T follicular helper cell (primary cell): ENCODE results near the gene GJB6.

ENCODE experiments used
- DNase-seq: peaks from one replicate; pipeline ENCODE4 v3.0.0-alpha.2; 2020; ENCODE audit warnings: low read depth

The GJB6 gene

DNA sequence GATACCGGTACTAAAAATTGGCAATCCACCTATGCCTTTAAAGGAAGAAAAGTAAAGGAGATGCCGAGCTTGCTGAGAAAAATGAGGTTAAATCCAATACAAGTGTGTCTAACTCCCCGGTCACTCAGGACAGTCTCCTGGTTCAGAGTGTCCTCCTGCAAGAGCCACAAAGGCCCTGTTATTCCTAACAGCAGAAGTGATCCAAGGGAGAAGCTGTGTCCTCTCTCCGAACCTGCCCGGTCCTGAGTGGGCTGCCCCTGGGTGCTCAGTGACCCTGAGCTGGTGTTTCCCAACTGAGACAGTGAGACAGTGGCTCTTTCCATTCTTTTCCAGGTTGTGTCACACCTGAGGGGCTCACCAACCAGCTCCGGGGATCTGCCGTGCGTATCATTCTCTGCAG, 4.8 kb downstream of the GJB6 start:
- no peak for DNase-seq

DNA sequence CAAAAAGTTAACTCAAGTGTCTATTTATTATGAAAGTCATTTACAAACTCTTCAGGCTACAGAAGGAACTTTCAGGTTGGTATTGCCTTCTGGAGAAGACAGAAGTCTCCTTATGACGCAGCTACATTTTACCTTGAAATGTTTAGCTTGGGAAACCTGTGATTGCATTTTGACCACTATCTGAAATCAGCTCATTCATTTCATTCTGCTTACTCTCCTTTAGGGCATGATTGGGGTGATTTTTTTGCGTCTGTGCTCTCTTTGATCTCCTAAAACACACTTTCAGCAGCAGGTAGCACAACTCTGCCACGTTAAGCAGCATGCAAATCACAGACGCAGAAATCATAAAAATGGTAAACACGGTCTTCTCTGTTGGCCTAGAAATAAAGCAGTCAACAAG, 9.6 kb downstream of the GJB6 start:
- DNase-seq = no peak

DNA sequence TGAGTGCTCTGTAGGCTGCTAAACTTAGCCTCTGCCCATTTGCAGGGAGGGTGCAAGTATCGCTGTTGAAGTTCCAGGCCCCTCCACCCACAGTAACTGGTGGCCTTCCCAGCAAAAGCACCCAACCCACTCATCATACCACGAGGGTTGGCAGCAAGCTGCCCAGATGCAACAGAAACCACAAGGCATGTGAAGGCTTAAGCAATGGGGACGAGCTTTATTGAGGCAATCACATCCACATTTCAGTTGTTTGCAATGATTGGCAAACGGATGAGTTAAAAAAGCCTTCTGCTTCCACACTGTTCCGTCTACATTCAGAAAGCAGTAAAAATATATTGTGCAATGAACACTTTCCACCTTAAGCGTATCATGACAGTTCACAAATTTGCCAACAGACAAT, 10.3 kb downstream of the GJB6 start:
- no peak for DNase-seq

DNA sequence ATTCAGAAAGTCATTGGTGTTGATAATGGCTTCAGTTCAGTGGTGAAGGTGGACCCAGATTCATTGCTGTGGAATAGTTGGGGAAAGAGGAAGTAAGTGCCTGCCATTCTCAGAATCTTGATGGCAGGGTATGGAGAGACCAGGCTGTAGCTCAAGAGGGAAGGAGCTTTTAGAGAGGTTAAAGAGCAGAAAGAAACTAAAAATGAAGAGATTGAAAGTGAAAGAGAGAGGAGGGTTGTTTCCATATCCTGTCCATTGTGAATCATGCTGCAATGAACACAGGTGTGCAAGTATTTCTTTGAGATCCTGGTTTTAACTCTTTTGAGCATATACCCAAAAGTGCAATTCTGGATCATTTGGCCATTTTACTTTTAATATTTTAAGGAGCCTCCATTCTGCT, 12.5 kb downstream of the GJB6 start:
- DNase-seq = no peak

DNA sequence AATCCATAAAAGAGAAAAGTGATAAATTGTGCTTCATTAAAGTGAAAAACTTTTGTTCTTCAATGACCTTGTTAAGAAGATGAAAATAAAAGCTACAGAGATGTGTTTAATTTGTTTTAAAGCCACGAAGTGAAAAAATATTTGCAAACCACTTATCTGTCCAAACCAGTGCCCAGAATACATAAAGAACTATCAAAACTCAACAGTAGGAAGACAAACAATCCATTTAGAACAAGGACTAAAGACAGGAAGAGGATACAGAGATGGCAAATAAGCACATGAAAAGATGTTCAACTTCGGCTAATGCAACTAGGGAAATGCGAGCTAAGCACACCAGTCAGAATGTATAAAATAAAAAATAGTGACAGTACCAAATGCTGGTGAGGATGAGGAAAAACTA, 15.0 kb downstream of the GJB6 start:
- no peak for DNase-seq

DNA sequence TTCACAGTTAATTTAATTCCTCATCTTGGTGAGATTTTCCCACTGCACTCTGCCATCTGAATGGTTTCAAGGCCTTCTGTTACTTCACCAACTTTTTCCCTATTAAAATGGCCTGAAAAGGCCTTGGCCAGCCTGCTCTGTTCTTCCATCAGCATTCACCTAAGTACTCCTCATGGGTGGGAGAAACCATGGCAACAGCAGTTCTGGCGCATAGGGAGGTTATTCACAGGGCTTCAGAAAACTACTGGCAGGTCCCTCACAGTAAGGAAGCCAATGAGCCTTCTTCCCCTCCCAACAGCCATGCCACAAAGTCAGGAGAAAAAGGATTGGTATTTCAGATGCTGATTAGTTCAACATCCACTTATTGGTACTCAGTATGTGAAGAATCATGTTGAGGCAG, 22.2 kb downstream of the GJB6 start:
- DNase-seq = no peak

DNA sequence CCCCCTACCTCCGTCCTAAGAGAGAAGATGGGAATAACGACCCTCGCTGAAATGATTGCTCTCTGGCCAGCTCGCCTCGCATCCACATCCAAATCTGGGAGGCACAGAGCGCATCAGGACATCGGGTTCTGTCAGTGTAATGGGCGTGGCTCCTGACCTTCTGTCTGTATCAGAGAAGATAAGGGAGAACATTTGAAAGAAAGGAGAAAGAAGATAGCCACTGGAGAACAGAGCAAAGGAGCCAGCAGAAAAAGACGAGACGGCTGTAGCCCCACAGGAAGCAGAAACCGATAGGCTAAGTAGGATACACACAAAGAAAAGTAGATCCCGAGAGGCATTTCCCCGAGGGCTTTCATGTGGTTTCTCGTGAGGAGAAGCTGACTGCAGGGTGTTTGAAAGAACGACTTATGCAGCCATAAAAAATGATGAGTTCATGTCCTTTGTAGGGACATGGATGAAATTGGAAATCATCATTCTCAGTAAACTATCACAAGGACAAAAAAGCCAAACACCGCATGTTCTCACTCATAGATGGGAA, 25.4 kb downstream of the GJB6 start:
- no peak for DNase-seq

DNA sequence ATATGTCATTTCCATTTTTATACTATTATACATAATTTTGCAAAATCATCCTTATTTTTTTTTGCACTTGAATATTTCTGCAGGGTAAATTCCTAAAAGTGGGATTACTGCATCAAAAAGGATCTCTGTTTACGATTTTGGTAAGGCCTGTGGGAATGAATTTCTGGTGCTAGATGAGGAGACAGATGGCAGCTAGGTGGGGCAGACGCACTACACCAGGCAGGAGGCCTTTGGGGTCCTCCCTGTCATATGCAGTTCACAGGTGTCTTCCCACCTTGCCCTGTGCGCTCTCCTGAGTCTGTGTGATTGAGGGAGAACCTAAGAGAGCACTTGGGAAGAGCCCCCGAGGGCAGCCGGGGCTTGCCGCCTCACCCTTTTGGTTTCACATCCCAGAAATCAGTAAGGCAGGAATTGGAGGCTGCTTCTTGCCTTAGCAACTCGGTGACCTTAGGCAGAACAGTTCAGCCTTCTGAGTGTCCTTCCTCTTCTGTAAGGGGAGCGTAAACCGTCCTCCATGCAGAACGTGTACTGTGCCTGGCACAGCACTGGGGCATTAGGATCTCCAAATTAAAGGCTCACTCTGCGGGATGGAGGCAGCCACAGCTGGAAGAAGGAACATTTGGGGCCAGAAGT, 25.9 kb downstream of the GJB6 start:
- no peak for DNase-seq

DNA sequence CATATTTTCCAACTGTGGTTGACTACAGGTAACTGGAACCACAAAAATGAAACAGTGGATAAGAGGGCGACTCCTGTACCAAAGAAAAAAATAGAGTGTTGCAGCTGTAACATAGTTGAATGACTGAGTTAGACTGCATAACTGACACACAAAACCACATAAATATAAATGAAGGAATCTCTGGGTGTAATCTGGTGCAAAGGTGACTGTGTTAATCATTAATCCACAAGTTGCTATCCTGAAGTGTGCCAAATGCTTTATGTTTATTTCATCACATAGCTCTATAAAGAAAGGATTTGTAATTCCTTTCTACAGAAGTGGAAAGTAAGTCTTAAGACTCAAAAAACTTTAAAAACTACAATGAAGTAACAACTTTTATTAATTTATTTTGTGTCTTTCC, 33.3 kb downstream of the GJB6 start:
- no peak for DNase-seq

DNA sequence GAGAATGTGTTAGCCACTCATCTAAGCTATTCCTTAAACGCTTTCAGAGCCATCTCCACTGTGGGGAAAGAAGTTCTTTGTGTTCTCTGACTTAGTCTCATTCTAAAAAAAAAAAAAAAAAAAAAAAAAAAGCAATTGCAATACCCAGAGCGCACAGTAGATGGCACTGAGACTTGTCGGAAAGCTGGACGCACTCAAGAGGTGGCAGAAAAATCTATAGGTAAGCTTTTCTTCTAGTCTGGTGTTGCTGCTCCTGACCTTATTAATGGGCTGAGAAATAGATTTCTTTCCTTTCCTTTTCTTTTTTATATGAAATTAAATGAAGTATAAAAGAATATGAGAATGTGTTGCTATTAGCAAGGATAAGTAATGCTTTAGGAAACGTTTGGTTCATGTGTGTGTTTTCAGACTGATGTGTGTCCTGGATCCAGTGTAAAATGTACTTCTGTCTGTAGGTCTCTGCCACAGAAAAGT, 34.7 kb downstream of the GJB6 start:
- DNase-seq = no peak

DNA sequence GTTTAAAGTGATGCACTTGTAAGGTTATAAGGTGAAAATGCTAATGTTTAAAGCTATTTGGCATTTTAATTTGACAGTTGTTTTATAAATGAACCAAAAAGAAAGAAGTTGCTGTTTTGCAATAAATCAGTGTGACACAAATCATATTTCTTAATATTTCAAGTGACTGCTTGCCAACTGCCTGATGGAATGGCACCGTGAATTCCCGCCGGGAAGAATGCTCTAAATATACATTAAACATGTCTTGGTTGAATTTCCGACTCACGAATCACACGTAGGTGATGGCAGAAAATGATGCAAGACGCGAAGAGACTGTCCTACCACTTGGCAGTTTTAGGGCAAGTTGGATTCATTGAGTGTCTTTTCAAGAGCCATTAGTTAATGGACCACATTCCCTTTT, 36.3 kb downstream of the GJB6 start:
- no peak for DNase-seq

DNA sequence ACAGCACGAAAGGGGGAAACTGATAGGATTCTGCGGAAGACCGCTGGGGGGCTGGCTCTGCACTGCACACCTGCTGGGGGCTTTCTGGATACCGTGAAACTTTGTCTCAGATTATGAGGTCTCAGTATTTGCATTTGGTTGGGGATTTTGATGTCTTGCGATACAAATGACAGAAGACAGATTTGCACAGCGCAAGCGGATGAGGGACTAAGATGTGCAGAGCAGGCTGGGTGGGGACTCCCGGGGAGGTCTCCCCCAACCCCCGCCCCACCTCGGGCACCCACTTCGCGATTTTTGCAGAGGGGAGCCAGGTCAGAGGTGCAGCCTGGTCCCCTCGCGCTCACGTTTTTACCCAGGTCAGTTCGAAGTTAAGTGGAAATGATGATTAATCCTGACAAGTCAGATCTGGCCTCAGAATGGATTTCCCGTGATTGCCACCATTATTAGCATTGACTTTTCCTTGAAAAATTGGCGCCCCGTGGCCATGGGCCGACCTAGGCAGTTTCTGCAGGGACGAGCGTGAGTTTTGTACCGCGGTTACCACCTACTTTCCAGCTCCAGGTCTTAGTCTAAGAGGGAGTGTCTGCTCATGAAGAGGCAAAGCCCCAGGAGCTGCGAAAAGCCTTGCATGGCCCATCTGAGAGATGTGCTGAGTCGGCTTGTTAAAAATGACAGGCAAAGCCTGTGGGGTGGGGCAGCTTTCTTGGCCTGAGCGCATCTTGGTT, 38.0 kb downstream of the GJB6 start:
- no peak for DNase-seq

DNA sequence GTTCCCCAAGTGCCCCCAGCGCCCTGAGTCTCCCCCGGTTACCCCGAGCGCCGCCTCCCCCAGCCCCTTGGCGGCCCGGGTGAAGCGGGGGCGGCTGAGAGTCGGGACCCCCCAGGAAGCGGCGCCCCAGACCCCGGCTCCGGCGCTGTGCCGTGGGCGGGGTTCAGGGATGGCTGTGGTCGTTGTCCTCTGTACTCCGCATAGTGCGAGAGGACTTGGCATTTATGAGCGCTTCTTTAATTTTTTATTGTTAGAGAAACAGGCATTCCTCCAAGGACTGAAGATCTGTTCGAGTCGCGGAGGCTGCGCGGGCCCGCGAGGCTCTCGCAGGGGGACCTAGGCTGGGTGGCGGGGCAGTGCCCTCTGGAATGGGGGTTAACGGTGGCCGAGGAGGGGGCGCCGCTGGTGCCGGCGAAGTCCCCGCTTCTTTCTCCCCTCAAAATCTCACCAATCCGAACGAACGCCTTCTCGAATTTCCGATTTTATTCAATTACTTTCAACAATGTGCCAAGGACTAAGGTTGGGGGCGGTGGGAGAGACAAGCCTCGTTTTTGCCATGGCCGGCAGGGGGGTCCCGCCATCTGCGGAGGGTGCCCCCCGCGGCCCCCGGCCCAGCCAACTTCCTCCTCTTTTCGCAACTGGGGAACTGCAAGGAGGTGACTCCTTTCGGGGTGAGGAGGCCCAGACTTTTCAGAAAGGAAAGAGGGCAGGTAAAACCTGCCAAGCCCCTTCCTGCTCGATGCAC, 38.8 kb downstream of the GJB6 start:
- DNase-seq = no peak

DNA sequence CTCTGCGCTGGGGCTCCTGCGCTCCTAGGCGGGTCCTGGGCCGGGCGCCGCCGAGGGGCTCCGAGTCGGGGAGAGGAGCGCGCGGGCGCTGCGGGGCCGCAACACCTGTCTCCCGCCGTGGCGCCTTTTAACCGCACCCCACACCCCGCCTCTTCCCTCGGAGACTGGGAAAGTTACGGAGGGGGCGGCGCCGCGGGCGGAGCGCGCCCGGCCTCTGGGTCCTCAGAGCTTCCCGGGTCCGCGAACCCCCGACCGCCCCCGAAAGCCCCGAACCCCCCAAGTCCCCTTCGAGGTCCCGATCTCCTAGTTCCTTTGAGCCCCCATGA, 39.3 kb downstream of the GJB6 start, which contains the start of gene GJB2:
GJB2 (minus strand) TSS at position 103 of the 326 bp plus-strand sequence. CDS start 3,357 bp downstream, outside the sequence.
- no peak for DNase-seq

DNA sequence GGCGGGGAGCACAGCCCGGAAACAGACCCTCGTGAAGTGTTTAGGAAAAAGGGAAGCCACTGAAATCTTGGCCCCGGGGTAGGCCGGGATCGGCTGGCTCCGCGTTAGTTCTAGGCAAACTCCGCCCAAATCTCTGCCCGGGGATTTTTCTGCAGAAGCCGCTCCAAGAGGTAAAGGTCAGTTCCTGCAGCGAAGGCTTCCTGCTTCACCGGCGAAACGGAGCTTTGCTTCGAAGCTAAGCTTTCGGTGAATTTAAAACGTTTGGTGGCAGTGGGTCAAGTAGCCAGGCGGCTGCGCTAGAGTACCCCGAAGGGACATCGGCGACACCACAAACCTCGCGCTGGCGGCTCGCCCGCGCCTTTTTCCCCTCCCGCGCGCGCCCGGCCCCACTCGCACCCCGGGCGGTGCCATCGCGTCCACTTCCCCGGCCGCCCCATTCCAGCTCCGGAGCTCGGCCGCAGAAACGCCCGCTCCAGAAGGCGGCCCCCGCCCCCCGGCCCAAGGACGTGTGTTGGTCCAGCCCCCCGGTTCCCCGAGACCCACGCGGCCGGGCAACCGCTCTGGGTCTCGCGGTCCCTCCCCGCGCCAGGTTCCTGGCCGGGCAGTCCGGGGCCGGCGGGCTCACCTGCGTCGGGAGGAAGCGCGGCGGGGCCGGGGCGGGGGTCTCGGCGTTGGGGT, 39.8 kb downstream of the GJB6 start:
- no peak for DNase-seq

DNA sequence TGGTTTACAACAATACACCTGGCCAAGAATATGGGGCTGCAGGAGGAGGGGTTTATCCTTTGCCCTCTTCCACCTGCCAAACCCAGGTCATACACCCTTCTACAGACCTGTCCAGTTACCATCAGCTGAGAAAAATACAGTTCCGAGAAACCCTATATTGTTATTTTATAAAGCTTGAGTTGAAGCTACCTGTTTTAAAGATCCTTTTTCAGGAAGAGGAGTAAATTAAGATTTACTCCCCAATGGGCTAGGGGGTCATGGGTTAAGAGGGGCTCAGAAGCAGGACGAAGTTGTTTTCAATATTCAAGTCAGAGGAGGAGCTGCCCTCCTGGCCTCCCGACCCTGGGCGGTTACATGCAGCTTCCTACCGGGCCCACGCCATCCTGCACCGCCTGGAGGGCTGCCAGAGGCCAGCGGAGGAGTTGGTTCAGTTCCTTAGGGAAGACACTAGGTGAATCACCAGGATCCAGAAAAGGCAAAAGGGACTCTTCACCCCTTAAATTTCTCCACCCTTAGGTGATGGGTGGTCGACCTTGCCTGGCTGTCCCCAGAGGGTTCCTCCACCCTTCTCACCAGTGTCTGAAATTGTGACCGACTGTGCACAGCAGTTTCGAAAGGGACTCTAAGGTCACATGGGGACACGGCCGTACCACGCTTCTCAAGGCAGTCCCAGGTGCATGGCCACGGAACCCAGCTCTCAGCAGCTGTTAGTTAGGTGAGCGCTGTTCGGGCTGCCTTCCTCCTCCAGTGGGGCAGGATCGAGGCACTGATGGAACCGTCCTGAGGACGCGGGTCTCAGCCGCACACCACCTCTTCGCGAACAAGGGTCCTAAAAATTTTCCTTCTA, 40.6 kb downstream of the GJB6 start:
- no peak for DNase-seq

DNA sequence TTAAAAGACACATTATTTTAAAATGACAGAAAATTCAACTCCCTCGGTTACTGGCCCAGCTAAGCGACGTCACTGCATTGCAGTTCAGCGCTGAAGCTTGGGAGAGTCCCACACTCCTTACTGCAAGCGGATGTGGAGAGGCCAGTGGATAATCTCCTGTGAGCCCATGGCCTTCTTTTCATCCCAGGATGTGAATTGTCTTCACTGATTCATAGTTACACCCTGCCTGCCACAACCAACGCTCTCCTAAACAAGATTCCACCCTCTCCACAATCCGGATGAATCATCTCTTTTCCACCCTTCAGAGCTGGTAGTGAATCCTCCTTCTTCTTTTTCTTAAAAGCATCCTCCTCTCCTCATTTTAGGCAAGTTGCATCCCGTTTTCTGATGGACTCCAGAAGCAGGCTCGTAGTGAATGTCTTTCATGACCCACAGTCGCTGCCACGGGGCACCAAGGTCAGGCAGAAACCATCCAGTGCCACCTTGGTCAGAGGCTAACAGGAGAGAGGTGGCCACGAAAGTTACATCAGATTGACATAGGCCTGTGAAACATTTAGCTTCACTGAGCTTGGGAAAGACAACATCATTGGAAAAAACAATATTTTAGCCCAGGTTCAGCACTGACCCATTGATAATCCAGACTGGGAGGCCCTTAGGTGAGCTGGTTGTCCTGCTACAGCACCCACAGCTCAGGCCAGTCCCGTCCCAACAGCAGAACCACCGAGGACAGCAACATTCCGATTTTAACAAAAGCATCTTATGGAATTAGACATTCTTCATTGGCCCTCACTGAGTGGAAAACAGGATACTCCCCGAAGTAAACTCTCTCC, 41.4 kb downstream of the GJB6 start:
- no peak for DNase-seq

DNA sequence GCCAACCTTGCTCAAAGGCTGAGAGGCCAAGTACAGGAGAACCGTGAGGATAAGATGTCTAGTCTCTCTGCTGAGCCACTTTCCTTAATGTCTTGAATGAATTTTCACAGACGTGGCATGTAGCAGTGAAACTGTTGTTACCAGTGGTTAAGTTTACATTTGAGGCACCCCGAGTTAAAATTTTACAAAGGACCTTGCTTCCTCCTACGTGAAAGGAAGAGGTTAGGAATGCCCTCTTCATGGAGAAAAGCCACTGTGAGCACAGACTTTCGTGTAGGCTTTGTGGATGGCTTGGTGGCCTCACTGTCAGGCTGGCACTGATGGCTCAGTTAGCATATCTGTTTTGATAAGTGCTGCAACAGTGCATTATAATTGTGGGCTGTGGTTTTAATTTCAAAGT, 42.0 kb downstream of the GJB6 start:
- no peak for DNase-seq

DNA sequence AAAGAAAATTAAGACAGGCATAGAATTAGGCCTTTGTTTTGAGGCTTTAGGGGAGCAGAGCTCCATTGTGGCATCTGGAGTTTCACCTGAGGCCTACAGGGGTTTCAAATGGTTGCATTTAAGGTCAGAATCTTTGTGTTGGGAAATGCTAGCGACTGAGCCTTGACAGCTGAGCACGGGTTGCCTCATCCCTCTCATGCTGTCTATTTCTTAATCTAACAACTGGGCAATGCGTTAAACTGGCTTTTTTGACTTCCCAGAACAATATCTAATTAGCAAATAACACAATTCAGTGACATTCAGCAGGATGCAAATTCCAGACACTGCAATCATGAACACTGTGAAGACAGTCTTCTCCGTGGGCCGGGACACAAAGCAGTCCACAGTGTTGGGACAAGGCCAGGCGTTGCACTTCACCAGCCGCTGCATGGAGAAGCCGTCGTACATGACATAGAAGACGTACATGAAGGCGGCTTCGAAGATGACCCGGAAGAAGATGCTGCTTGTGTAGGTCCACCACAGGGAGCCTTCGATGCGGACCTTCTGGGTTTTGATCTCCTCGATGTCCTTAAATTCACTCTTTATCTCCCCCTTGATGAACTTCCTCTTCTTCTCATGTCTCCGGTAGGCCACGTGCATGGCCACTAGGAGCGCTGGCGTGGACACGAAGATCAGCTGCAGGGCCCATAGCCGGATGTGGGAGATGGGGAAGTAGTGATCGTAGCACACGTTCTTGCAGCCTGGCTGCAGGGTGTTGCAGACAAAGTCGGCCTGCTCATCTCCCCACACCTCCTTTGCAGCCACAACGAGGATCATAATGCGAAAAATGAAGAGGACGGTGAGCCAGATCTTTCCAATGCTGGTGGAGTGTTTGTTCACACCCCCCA, 43.2 kb downstream of the GJB6 start:
- DNase-seq = no peak
